Activated gamma-delta T cell (primary cell): ENCODE results near the gene CTSZ.
"Not testable (repeated sequence)": the region's sequence is repeated elsewhere in the genome, so short reads cannot be mapped to it uniquely, and the experiment has no call there.

Experiments used
- DNase-seq: peaks from one replicate; lab custom pipeline; 2025; lab: John Stamatoyannopoulos, UW

The CTSZ gene

DNA sequence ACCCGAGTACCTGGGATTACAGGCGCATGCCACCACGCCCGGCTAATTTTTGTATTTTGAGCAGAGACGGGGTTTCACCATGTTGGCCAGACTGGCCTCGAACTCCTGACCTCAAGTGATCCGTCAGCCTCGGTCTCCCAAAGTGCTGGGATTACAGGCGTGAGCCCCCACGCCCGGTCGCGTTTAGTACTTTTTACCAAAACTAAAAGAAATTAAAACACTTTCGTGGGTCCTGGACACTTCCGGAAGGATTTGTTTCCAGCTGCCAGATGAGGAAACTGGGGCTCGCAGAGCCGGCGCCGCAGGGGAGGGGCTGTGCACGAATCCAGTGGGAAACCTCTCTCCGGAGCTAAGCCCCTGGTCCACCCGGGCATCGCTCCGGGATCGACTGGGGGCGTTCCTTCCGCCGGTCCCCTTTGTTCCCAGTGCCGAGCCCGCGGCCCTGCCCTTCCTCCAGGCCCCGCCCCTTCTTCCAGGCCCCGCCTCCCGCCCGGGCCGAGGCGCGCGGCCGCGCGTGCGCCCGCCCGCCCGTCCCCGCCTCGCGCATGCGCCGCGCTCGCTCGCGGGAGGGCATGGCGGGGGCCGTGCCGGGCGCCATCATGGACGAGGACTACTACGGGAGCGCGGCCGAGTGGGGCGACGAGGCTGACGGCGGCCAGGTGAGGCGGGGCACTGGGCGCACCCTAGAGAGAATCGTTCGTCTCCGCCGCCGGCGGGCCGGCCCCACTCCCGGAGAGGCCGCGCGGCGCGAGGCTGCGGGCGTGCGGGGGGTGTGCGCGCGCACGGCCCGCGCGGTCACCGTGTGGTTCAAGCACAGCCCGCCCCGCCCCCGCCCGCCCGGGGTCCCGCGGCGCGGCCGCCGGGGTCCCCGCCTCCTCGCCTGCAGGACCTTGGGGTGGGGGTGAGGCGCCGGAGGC, 26.1 kb downstream of the CTSZ start, which contains the start of gene NELFCD:
Gene NELFCD, plus strand, starts transcription at position 546 of the 917 bp plus-strand sequence. Its CDS starts 54 bp downstream, at position 600.
- peak; percentile 82 for DNase-seq

GRCh38 chr20:58978351-58979190, 28.5 kb downstream of the CTSZ start:
- no peak for DNase-seq

- no peak for DNase-seq
Measured at GRCh38 chr20:58976061-58976730, 30.9 kb downstream of the CTSZ start.

- no peak for DNase-seq
Measured at GRCh38 chr20:58975353-58975752, 31.7 kb downstream of the CTSZ start.

- DNase-seq = no peak
Measured at GRCh38 chr20:58973866-58974265, 33.2 kb downstream of the CTSZ start.

- no peak for DNase-seq
Measured at GRCh38 chr20:58973179-58973578, 33.9 kb downstream of the CTSZ start.

- DNase-seq = no peak
Measured at GRCh38 chr20:58971429-58971828, 35.6 kb downstream of the CTSZ start.

GRCh38 chr20:58970146-58970545, 36.9 kb downstream of the CTSZ start:
- DNase-seq = no peak

- no peak for DNase-seq
Measured at GRCh38 chr20:58969439-58969838, 37.6 kb downstream of the CTSZ start.

DNA sequence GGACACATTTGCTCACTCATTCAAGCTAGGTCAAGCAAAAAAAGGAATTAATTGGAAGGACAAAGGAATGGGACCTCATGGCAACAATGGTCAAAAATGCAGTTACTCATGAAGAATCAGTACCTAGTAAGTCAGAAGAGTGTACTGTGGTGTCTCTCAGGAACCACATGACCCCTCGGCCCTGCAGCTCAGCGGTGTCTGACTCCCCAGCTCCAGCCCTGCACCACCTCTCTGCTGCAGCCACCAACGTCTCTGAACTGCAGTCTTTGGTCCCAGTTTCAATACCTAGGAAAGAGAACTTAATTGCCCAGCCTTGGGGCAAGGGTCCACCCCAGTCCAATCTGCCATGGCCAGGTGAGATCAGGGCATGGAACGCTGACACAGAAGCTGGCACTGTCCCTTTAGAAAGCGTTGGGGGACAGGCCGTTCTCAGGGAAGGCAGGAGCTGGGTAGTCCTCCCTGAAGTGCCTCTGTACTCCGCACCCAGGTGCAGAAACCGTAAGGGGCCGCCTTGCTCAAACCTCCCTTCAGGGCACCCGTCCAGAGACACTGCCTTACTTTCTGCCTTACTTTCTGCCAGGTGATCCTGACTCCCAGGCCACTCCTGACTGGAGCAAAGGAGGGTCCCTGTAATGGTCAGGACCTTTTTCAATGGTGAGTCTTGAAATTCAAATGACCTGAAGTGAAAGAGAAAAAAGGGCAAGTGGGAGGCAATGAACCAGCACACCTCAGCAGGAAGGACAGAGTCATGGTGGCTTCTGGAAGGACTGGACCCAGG, 39.2 kb downstream of the CTSZ start:
- no peak for DNase-seq

DNA sequence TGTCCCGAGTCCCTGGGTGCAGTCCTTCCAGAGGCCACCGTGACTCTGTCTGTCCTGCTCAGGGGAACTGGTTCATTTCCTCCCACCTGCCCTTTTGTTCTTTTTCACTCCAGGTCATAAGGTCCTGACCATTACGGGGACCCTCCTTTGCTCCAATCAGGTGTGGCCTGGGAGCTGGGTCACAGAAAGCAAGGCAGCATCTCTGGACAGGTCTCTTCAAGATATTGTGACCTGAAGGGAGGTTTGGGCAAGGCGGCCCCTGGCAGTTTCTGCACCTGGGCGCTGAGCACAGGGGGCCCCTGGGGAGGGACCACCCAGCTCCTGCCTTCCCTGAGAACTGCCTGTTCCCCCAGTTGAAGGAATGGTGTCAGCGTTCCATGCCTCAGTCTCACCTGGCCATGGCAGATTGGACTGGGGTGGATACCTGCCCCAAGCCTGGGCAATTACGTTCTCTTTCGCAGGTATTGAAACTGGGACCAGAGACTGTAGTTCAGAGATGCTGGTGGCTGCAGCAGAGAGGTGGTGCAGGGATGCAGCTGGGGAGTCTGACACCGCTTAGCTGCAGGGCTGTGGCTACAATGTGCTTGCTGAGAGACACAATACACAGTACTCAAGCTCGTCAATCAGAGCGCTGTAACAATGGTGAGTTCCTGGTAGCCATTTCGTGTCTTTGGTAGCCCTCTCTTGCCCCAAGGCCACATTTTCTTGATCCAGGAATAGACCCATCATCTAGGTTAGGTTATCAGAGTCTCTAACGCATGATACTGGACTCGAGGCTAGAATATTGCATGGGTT, 41.6 kb downstream of the CTSZ start:
- DNase-seq = no peak

DNA sequence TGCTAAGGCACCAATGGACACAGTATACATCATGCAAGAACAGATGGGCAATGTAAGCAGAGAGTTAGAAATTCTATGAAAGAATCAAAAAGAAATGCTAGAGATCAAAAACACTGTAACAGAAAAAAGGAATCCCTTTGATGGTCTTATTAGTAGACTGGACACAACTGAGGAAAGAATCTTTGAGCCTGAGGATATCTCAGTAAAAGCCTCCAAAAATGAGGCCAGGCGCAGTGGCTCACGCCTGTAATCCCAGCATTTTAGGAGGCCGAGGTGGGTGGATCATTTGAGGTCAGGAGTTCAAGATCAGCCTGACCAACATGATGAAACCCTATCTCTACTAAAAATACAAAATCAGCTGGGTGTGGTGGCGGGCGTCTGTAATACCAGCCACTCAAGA, 43.1 kb downstream of the CTSZ start:
- DNase-seq = not testable (repeated sequence)

DNA sequence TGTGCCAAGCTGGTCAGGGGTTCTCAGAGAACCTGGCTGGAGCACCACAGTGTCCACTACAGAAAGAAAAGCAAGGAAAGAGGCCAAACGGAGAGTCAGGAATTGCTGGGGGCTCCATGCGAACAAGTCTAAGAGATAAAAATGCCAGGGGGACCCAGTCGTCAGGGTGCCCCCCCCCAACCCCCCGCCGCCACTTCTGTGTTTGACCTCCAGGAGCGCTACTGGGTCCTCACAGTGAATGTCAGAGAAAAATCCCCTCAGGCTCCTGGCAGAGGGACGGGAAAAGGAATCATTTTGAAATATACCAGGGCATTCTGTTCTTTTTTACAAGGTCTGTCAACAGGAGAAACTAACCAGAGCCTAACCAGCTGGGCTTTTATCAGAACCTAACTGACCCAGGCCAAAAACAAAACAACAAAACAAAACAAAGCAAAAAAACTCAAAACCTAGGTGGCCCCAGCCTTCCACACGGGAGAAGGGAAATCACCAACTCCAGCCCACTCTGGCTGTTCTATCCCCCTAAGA, 43.9 kb downstream of the CTSZ start:
- no peak for DNase-seq

GRCh38 chr20:58959652-58960051, 47.4 kb downstream of the CTSZ start:
- no peak for DNase-seq

GRCh38 chr20:58956078-58956477, 51.0 kb downstream of the CTSZ start:
- no peak for DNase-seq

- no peak for DNase-seq
Measured at GRCh38 chr20:58953050-58953449, 54.0 kb downstream of the CTSZ start.

GRCh38 chr20:58950603-58951002, 56.5 kb downstream of the CTSZ start:
- no peak for DNase-seq

- not testable (repeated sequence) for DNase-seq
Measured at GRCh38 chr20:58947797-58948388, 59.2 kb downstream of the CTSZ start.

- DNase-seq = no peak
Measured at GRCh38 chr20:58945965-58946631, 61.0 kb downstream of the CTSZ start.
